NCI-H2081 (cell line): ENCODE data around the gene NLK.

Experiments used
- DNase-seq, 2 experiments: peaks; one replicate each; lab custom pipeline; 2025; lab: John Stamatoyannopoulos, UW

The NLK gene

DNA sequence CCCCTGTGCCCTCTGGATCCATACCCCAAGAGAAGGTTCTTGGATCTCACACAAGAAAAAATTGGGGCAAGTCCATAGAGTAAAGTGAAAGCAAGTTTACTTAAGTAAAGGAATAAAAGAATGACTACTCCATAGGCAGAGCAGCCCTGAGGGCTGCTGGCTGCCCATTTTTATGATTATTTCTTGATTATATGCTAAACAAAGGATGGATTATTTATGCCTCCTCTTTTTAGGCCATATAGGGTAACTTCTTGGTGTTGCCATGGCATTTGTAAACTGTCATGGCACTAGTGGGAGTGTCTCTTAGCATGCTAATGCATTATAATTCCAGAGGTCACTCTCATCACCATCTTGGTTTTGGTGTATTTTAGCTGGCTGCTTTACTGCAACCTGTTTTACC is 70.8 kb downstream of the NLK start:
- DNase-seq, result no peak

DNA sequence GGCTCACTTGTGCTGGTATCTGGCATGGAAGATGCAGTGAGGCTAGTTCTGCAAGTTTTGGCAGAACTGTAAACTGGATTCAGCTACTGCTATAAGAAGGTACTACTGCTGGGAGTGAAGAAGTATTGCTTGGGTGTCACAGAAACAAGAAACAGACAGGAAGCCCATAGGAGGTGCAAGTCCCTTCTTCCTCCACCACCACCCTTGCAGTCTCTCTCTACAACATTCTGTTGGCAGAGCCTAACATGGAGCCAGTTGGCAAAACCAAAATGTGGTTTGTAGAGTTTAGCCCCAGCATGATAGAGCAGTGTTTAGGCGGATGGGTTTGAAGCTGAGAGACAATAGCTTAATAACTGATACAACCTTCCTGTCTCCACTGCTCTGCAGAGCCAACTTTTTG is 72.6 kb downstream of the NLK start:
- no peak for DNase-seq

DNA sequence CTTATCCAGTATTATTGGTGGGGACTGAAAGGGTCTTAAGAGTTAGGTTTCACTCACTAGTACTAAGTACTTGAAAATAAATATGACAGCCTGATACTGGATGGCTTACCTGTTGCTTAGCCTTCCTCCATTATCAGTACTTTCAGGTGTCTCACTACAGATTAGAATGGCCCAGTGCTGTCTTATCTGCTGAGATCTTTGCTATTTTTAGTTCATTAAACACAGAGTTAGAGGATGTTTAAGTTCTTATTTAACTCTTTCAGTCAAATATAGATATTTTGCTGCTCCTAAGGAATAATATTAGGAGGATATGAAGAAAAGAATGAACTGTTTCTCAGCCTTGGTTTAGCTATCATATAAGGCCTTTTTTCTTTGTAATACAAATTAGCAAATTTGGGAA is 74.8 kb downstream of the NLK start:
- DNase-seq, result no peak

DNA sequence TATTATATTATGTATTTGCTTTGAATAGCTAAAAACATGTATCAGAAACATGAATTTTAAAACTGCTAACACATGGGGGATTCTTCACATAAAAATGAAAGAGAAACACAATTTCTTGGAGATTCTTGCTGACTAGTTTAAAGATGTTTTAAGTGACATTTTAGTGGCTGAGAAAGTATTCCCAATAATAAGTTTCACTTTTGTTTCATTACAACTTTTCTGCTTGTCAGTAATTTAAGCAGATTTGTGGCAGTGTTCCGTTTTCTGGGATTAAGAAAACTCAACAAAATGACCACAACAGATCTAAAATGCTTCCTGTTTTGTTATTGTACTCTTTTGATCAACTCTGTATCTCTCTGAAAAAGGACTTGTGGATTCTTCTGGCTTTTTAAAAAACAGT is 75.9 kb downstream of the NLK start:
- no peak for DNase-seq

DNA sequence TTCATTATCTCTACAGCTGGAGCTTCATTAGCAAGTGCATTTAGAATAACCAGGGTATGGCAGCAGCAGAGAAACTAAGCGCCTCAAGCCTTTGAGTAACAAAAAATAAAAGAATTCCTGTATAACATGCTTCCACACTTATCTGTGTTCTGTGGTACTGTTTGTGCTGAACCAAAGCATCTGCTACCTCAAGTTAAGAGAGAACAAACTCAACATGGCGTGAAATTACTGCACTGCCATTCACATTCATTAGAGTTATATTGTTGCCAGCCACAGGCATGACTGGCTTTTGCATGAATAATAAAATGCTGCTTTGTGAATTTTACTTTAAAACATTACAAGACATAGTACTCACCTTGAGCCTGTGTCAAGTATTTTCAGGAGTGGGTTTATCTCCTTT is 76.6 kb downstream of the NLK start:
- DNase-seq, result no peak

DNA sequence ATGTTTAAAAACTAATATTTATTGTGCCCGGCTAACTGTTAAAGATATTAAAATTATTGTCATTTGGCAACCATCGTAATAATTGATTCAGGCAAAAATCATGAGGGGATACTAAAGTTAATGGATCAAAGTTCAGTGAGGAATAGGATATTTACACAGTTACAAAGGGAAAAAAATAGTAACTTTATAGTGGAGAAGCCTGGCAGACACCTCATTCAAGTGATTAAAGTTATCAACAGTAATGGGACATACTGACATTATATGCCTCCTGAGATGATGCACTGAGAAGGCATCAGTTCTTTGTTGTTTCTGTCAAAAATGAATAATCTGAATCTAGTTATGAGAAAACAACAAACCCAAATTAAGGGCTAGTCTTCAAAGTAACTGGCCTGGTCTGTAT is 77.1 kb downstream of the NLK start:
- DNase-seq, result no peak

DNA sequence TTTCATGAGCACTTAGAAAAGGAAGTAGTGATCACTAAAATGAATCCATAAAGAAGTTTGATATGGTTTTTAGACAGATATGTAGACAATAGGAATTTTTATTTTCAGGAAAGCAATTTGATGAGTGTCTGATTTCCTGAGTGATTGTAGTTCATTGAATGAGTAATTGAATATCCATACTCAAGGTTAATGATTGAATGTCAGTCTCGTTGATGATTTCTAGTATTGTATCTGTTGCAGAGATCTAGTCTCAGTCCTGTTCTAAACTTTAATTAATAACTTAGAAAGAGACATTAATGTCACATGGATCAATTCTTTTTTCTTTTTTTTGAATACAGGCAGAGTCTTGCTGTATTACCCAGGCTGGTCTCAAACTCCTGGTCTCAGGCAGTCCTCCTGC is 78.3 kb downstream of the NLK start:
- DNase-seq, result no peak

DNA sequence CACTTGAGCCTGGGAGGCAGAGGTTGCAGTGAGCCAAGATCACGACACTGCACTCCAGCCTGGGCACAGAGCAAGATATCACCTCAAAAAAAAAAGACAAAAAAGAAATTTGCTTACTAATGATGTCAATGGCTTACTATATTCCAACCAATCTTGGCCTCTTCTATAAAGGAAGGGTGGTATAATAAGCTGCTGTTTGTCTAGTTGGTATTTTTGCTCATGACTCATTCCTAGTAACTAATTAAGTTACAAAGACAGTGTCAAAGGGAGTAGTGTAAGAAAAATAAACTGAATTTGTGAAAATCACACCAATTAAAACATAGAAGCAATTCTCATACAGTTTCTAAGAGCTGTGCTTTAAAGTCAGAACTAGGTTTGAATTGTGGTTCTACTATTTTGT is 82.5 kb downstream of the NLK start:
- no peak for DNase-seq

DNA sequence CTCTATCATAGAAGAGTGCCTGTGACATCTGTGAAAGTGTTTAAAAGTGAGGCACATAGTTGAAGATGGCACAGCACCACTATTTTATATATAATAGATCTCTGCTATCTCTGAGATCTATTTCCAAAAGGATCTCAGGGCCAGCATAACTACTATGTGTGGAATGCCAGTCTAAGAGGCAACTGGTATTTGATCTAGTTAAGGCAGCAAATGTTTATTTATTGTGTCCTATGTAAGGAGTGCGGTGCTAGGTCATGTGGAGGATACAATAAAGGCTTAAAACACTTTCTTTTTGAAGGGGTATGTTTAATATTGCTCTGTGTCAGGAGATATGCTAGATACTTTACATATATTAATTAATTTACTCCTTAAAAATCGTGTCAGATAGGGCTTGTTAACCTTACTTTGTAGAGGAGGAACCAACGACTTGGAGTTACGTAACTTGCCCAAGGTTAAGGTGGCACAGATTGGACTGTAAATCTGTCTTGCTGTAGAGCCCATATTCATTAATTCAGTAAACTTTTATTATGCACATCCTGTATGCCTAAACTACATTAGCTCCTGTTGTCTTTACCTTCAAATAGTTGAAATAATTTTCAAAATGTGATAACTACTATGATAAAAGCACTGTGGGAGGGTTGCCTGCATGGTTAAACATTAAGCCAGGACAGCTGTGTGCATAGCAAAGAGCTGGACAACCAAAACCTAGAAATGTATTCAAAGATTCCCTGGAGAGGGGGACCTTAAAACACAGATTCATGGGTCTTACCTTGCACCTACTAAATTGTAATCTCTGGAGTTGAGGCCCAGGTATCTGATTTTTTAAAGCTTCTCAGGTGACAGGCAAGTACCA is 83.3 kb downstream of the NLK start:
- no peak for DNase-seq

DNA sequence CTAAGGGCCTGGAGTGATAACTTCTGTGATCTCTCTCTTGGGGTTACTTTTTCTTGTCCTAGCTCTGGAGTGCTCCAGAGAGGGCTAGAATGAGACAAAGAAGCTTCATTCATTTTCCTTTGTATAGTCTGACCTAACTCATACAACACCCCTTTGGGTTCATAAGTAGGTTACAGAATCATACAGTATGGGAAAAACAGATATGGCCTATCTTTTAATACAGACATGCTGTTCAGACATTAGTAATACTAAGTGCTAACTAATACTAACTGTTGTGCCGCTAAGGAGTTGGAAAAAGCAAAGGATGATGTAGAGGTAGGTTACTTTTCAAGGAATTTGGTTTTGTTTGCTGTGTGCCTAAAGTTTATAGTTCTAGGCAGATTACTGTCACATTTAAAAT is 84.7 kb downstream of the NLK start:
- no peak for DNase-seq

DNA sequence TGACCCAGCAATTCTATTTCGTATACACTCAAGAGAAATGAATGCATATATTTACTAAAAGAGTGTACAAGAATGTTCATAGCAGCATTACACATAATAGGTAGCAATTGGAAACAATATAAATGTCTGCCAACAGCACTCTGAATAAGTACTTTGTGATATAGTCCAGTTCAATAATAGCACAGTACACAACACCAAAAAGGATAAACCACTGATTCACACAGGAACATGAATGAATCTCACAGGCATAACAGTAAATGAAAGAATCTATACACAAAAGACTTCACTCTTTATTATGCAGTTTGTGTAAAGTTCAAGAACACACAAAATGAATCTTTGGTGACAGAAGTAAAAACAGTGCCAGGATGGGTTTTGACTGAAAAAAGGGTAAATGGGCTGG is 86.3 kb downstream of the NLK start:
- DNase-seq, result no peak

DNA sequence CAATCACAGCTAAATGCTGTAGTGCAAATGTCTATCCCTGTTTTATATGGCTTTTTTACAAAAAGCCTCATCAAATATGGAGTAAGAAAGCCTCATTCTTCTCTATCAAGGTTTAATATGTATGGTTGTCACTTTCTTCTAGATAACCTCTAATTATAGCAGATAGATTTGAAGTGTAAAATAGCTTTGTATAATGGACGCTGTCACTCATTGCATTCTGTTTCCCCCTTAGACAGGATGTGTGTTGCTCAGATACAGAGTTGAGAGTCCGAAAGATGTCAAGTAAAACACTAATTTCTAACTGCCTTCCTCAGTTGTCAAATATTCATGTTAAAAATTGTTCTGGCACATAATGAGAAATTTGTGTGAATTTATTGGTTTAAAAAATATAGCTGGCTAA is 88.0 kb downstream of the NLK start:
- no peak for DNase-seq

DNA sequence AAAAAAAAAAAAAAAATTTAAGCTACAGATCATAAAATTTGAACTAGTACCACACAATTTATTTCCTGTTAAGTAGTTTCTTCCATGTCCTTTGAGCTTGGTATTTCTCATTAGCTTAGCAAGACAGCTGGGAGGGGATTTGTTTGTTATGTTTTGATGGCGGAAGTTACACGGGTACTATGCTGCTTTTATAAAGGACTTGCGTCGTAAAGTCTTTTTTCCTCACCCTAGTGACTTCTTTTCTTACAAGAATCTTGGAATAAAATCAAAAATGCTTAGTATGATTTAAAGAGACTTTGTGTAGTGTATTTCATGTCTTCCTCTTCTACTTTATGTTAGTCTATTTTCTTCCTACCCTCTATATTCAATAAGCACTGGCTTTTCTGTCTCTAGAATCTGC is 89.1 kb downstream of the NLK start:
- DNase-seq, result no peak

DNA sequence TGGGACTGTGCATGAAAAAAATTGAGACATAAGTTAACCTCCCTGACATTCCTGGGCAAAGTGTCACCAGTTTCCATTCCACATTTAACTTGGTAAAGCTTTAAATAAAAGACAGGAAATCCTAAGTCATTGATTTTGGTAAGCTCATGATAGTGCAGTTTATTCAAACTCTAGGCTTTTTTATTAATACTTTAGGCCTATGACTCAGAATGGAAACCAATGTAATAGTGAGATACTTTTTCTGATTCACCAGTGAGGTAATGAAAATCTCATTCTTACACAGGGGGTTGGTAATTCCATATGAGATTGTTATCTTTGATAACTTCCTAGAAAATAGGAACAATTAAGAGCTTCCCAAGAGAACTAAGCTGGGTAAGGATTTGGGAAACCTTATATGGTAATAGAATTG is 91.1 kb downstream of the NLK start:
- DNase-seq, result no peak

DNA sequence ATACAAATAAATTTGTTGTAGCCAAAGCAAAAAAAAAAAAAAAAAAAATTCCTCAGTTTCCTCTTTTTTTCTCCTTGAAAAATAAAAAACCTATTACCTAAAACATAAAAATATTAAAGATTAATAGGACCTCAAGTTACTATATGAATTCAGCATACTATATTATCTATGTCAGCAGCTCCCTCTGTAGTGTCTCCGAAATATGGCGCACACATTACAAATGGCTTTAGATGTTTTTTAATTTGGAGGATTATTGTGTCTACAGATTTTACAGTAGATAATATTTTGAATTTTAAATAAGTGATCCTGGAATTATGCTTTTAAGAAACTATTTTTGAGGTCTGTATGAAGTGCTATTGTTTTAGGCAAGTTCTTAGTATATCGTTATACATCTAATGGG is 94.4 kb downstream of the NLK start:
- no peak for DNase-seq

DNA sequence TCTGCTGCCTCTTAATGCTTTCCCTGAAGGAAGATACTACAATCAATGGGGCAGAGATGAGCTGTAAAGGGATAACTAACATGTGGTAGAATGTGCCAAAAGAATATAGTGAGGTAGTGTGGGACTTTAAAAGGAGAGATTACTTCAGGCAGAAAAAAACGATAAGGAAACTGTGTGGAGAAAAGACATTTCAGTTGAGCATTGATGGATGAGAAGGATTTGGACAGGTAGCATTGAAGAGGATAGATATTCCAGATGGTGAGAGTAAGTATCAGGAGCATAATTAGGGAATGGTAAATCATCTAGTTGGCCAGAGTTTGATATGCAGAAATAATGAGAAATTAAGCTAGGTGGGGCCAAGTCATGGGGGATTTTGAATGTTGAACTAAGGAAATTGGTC is 97.3 kb downstream of the NLK start:
- DNase-seq, result no peak

DNA sequence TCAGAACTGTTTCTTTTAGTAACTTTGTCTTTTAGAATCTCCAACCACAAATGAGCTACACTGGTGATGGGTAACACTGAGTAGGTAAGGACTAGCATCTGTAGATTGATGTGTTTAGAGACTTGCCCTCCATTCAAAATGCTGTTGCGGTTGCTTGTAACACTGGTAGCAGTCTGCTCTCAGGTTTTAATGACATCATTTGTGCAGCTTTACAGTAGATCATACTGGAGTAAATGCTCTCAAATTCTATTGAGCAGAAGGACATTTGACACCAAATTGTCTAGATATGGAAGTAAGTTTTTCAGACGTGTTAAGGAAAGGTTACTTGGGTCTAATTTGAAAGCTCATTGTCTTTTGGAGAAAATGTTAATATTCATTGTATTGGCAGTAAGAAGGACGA is 98.8 kb downstream of the NLK start:
- no peak for DNase-seq

DNA sequence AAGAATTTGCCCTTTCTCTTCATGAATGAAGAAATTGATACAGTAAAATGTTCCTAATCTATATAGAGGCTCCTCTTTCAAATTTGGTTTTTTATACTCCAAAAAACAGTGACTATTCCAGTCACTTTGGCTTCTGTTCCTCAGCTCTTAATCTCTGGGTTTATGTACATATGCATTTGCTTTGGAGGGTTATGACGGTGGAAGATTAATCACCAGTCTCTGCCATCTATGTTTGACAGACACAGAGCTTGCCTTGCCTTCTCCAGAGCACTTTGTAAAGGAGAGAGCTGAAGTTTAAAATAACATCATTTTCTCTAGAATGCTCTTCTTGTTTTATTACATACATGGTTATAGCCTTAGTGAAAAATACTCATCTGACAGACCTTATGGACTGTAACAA is 99.3 kb downstream of the NLK start:
- no peak for DNase-seq

DNA sequence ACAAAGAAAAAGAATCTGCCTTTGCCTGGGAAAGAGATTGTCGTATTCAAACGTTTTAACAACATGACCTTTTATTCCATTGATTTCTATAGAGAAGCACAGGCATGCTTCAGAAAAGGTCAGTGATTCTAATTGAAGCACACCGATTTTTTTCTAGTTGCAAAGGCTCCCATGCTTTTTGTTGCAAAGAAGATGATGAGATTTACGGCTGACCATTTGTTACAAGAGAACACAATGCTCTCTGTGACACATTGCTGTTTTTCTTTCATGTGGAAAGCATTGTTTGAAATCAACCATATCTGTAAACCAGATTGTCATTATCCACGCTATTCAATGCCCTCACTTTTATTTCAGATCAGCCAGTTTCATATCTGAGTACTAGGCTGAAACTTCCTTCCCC is 99.8 kb downstream of the NLK start:
- no peak for DNase-seq

DNA sequence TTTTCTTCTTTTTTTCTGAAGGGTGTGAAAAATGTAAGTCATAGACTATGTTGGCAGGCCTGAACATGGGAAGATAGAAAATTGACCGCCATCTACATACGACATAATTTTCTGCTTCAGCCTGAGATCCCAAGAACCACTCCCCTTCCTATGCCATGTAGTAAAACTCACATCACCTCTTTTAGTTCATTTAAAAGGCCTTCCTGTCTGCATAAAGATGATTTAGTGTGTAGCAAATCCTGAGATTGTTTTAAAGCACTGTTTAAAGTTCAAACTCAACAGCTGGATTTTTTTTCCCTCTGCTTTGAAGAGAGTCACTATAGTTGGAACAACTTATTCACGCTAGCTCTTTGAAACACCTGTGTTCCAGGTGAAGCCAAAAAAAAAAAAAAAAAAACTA is 101.5 kb downstream of the NLK start:
- no peak for DNase-seq

DNA sequence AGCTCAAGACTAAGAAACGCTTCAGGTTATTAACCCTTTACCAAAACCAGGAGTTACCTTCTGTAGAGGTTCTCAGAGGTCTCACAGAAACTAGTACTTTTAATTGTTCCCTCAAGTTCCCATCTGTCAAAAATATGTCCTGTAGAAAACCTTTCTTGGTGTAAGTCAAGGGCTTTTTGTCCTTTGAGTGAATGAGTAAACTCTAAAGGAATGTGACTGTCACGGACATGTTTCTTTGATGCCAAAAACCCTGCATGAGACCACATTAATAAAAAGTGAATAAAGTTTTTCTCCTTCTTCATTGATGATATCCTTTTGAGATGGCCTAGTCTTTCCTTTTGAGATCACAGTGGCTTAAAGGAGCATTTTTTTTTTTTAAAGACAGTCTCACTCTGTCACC is 102.9 kb downstream of the NLK start:
- DNase-seq, result no peak

DNA sequence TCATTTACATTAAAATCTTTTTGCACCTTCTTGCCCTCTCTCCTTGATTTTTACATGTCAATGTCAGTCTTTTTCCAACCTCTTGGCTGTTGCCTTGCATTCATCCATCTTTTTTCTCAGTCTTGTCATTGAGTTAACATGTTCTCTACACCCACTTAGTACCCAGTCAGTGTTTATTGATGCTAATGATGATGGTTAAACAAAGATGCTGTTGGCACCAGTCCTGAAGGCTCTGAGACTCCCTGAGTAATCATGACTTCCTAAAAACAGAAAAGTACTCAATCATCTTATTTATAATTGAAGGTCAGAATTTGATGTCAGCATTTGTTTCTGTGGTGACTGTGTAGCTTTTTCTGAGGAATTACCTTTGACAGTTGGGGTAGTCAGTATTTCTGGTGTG is 104.5 kb downstream of the NLK start:
- DNase-seq, result peak; percentile 26 to 66

DNA sequence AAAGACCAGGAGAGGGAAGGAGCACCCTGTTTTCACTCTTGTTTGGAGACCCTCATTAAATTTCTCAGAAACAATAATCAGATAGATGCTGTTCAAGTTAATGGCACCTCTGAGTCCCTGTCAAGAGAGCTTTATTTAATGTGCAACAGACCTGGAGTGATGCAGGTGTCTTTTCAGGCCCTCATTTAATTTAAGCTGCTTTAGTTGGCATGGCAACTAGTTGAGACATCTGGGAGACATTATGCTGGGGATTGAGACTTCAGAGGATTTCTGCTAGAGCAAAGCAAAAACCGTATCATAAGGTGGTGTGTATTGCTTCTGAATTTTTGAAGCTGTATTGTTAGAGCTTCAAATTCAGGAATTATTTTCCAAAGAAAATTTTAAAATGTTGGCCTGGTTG is 108.5 kb downstream of the NLK start:
- peak in 1 of 2 experiments; percentile 3 for DNase-seq

DNA sequence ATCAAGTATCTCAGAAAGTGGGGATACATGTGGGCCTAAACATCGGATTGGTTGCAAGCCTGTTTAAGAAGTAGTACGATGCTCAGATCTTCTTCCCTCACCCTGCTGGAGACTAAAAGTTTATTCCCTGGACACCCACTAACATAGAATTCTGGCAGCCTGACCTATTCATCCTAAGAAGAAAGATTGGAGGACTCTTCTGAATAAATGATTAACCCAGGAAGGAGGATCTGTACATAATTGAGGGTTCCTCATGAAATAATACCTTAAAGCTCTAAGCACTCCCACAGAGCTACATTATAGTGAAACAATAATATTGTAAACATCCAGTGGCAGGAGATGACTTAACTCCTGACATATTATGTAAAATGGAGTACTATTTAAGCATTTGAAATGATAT is 111.7 kb downstream of the NLK start:
- DNase-seq, result peak in 1 of 2 experiments; percentile 1
